ENCODE data around the gene NEU4. TPM values are rescaled to one million over a fixed set of nuclear protein-coding genes. Genes with fewer than 3 reads are reported as not detected.
A peak's percentile ranks its signal among the peaks of the same experiment; 100 is the strongest.
"Not testable (repeated sequence)": the region's sequence is repeated elsewhere in the genome, so short reads cannot be mapped to it uniquely, and the experiment has no call there.

NEU4 gene, protein sequence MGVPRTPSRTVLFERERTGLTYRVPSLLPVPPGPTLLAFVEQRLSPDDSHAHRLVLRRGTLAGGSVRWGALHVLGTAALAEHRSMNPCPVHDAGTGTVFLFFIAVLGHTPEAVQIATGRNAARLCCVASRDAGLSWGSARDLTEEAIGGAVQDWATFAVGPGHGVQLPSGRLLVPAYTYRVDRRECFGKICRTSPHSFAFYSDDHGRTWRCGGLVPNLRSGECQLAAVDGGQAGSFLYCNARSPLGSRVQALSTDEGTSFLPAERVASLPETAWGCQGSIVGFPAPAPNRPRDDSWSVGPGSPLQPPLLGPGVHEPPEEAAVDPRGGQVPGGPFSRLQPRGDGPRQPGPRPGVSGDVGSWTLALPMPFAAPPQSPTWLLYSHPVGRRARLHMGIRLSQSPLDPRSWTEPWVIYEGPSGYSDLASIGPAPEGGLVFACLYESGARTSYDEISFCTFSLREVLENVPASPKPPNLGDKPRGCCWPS
- total RNA-seq (1 to 10 TPM; 4.1 to 9.4 TPM), total RNA-seq (0.12 to 0.68 reads per million in 2 donors)

DNA sequence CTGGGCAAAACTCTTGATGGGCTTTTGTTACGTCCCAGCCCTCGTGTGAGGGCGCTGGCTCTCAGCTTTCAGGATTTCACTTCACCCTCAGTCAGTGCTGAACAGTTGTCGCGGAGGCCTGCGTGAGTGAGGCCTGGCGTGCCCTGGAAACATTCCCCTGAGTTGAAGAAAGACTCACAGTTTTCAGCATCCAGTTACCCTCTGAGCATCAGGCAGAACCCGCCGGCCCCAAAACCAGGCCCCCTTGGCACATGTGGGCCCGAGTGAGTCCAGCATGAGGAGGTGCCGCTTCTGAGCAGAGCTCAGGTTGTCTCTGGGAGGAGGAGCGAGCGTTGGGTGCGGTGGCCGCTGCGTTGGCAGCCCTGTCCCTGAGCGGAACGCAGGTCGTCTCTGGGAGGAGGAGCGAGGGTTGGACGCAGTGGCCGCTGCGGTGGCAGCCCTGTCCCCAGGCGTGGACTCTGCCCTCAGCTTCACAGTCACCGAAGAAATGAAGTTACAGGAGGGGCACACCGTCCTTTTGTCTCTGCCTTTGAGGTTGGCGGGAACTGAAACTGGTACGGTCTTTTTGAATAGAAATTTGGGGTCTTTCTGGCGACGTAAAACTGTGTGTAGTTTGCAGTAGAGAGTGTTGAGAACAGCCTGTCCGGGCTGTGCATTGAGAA, at the start of gene NEU4:
NEU4 (plus strand) TSS at position 473 of the 662 bp plus-strand sequence. CDS start 5,292 bp downstream, outside the sequence.
- Mint-ChIP-seq H3K36me3 (ENCODE audit: low read depth) (no peaks in the 10 kb centered on the region), H3K27ac (peak within 1 kb of the TSS; percentile 88), H3K4me3 (peak within 1 kb of the TSS; percentile 66), H3K27me3 (no peaks in the 10 kb centered on the region), H3K4me1 (peaks cover 5% of the 10 kb centered on the region)
- ATAC-seq = no peak
- no peaks in the 10 kb centered on the region for H3K9me3 ChIP-seq (ENCODE audit: control insufficient read depth, low read length, poor library complexity, severe bottlenecking)
- DNase-seq = no peak

GRCh38 chr2:241759893-241760292, 49.1 kb upstream of the NEU4 start:
- H3K9me3 ChIP-seq (ENCODE audit: control insufficient read depth, low read length, poor library complexity, severe bottlenecking); H3K4me3 Mint-ChIP-seq; ATAC-seq; H3K36me3 Mint-ChIP-seq (ENCODE audit: low read depth); H3K27me3 Mint-ChIP-seq; DNase-seq: not testable (repeated sequence)
- peak overlapping the region; percentile 45 for H3K27ac Mint-ChIP-seq
- peaks cover 23% of the 10 kb centered on the region for H3K4me1 Mint-ChIP-seq

- no peaks in the 10 kb centered on the region for H3K9me3 ChIP-seq (ENCODE audit: control insufficient read depth, low read length, poor library complexity, severe bottlenecking)
- peaks cover 23% of the 10 kb centered on the region for H3K4me1 Mint-ChIP-seq
- no peak for ATAC-seq
- H3K36me3 Mint-ChIP-seq (ENCODE audit: low read depth) = peaks cover 8% of the 10 kb centered on the region
- no peak for DNase-seq
- H3K27ac Mint-ChIP-seq = peak overlapping the region; percentile 75
- no peak overlapping the region for H3K4me3 Mint-ChIP-seq
- H3K27me3 Mint-ChIP-seq = no peaks in the 10 kb centered on the region
Measured at GRCh38 chr2:241760301-241760771, 48.7 kb upstream of the NEU4 start.

- H3K4me1 Mint-ChIP-seq = peaks cover 23% of the 10 kb centered on the region
- H3K4me3 Mint-ChIP-seq = peak overlapping the region; percentile 85
- peaks cover 8% of the 10 kb centered on the region for H3K36me3 Mint-ChIP-seq (ENCODE audit: low read depth)
- H3K27me3 Mint-ChIP-seq = no peaks in the 10 kb centered on the region
- ATAC-seq (no peak), DNase-seq (no peak)
- H3K27ac Mint-ChIP-seq = peak overlapping the region; percentile 99
- no peaks in the 10 kb centered on the region for H3K9me3 ChIP-seq (ENCODE audit: control insufficient read depth, low read length, poor library complexity, severe bottlenecking)
Measured at GRCh38 chr2:241762321-241762932, 46.6 kb upstream of the NEU4 start.

GRCh38 chr2:241762933-241763369, 46.0 kb upstream of the NEU4 start:
- DNase-seq = peak in 1 of 3 donors; percentile 41
- no peaks in the 10 kb centered on the region for H3K9me3 ChIP-seq (ENCODE audit: control insufficient read depth, low read length, poor library complexity, severe bottlenecking)
- peak; percentile 85 for ATAC-seq
- Mint-ChIP-seq H3K27ac (peak overlapping the region; percentile 99), H3K36me3 (ENCODE audit: low read depth) (peaks cover 8% of the 10 kb centered on the region), H3K4me3 (peak overlapping the region; percentile 85), H3K4me1 (peaks cover 22% of the 10 kb centered on the region), H3K27me3 (no peaks in the 10 kb centered on the region)

GRCh38 chr2:241763551-241764274, 45.3 kb upstream of the NEU4 start:
- DNase-seq (no peak), ATAC-seq (peak; percentile 14)
- Mint-ChIP-seq H3K4me3 (peak overlapping the region; percentile 85), H3K36me3 (ENCODE audit: low read depth) (peaks cover 8% of the 10 kb centered on the region), H3K4me1 (peaks cover 21% of the 10 kb centered on the region), H3K27ac (peak overlapping the region; percentile 99), H3K27me3 (no peaks in the 10 kb centered on the region)
- no peaks in the 10 kb centered on the region for H3K9me3 ChIP-seq (ENCODE audit: control insufficient read depth, low read length, poor library complexity, severe bottlenecking)

- Mint-ChIP-seq H3K27ac (no peak overlapping the region), H3K4me3 (no peak overlapping the region), H3K36me3 (ENCODE audit: low read depth) (peaks cover 4% of the 10 kb centered on the region), H3K4me1 (peaks cover 15% of the 10 kb centered on the region), H3K27me3 (no peaks in the 10 kb centered on the region)
- ATAC-seq (no peak), DNase-seq (no peak)
- no peaks in the 10 kb centered on the region for H3K9me3 ChIP-seq (ENCODE audit: control insufficient read depth, low read length, poor library complexity, severe bottlenecking)
Measured at GRCh38 chr2:241764275-241765241, 44.4 kb upstream of the NEU4 start.

- Mint-ChIP-seq H3K27me3 (no peaks in the 10 kb centered on the region), H3K4me3 (no peak overlapping the region), H3K27ac (no peak overlapping the region), H3K4me1 (peaks cover 15% of the 10 kb centered on the region), H3K36me3 (ENCODE audit: low read depth) (no peaks in the 10 kb centered on the region)
- DNase-seq (no peak), ATAC-seq (no peak)
- H3K9me3 ChIP-seq (ENCODE audit: control insufficient read depth, low read length, poor library complexity, severe bottlenecking) = no peaks in the 10 kb centered on the region
Measured at GRCh38 chr2:241767464-241768250, 41.3 kb upstream of the NEU4 start.

DNA sequence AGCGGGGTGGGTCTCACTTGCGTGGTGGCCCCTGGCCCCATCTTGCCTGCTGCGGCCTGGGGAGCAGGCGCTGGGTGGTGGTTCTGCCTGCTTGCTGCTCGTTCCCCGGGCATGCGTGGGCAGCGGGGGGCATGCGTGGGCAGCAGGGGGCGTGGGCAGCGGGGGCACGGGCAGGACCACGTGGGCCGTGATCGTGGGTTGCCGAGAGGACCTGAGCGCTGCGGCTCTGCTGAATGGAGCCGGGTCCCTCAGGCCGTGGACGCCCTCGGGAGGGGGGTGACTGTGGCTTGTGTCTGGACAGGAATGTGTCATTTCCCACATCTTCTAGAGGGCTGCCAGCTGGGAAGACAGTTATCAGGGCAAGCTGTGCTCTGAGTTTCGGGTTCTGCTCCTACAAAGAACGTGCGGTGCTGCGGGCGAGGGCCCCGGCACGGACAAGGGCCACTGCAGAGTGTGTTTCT, 40.7 kb upstream of the NEU4 start:
- peaks cover 11% of the 10 kb centered on the region for H3K4me1 Mint-ChIP-seq
- ATAC-seq (no peak), DNase-seq (no peak)
- H3K9me3 ChIP-seq (ENCODE audit: control insufficient read depth, low read length, poor library complexity, severe bottlenecking) = no peaks in the 10 kb centered on the region
- H3K36me3 Mint-ChIP-seq (ENCODE audit: low read depth) = no peaks in the 10 kb centered on the region
- H3K27me3 Mint-ChIP-seq = no peaks in the 10 kb centered on the region
- no peak overlapping the region for H3K27ac Mint-ChIP-seq
- no peak overlapping the region for H3K4me3 Mint-ChIP-seq

DNA sequence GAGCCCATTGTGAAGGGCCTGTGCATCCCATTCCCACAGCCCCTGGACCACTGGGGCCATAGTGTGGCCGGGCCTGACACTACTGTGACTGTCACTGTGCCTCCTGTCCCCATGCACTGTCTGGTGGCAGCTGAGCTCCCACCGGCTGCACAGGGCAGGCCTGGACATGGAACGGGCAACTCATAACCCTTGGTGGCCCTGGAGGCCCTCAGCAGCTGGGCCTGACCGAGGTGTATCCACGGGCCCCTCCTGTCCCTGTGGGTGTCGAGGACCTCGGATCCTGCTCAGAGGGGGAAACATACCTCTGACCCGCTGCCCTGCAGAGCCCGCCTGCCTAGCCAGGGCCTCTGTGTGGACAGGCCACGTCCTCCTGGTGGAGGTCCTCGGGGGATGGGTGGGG, 40.1 kb upstream of the NEU4 start:
- DNase-seq (no peak), ATAC-seq (no peak)
- no peaks in the 10 kb centered on the region for H3K27me3 Mint-ChIP-seq
- H3K36me3 Mint-ChIP-seq (ENCODE audit: low read depth) = no peaks in the 10 kb centered on the region
- H3K4me1 Mint-ChIP-seq = peaks cover 10% of the 10 kb centered on the region
- no peaks in the 10 kb centered on the region for H3K9me3 ChIP-seq (ENCODE audit: control insufficient read depth, low read length, poor library complexity, severe bottlenecking)
- H3K4me3 Mint-ChIP-seq = no peak overlapping the region
- H3K27ac Mint-ChIP-seq = no peak overlapping the region

DNA sequence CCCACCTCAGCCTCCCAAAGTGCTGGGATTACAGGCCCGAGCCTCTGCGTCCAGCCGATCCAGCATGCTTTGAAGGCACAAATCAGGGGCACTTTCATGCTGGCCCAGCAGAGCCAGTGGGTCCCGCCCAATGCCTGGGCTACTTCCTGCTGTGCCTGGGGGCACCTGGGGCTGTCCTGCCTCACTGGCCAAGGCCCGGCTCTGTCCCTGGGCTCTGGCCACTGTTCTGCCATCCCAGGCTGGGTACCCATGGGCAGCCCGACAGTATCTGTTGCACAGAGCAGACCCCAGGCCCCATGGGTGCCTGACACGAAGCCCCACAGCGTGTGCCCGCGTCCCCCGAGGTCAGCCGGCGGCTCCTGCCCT, 39.2 kb upstream of the NEU4 start:
- Mint-ChIP-seq H3K4me3 (no peak overlapping the region), H3K4me1 (peaks cover 10% of the 10 kb centered on the region)
- no peak for DNase-seq

More for the DNA sequence above, 39.2 kb upstream of the NEU4 start:
- ATAC-seq = no peak
- H3K9me3 ChIP-seq (ENCODE audit: control insufficient read depth, low read length, poor library complexity, severe bottlenecking) = no peaks in the 10 kb centered on the region
- Mint-ChIP-seq H3K36me3 (ENCODE audit: low read depth) (no peaks in the 10 kb centered on the region), H3K27ac (no peak overlapping the region), H3K27me3 (no peaks in the 10 kb centered on the region)
